Upper lobe of left lung (tissue), 6 donors: Measurements from ENCODE around the gene STC2. TPM values are rescaled to one million over a fixed set of nuclear protein-coding genes. Genes with fewer than 3 reads are reported as not detected.
A peak's percentile ranks its signal among the peaks of the same experiment; 100 is the strongest.

Experiments
- ATAC-seq, 2 donors: fragments of 200-7000 bp; cut with Tn5 transposase; one replicate each; pipeline ENCODE4 v1.9.1; 2022; ENCODE audit warnings: mild to moderate bottlenecking in 2 of 2, moderate library complexity in 2 of 2; ENCODE audit not compliant: low FRiP score in 2 of 2
- DNase-seq, 2 donors: peaks; one replicate each; pipeline ENCODE4 v3.0.0-alpha.2; 2019 to 2020
- H3K27ac ChIP-seq, 4 donors: fragments of 200-600 bp; sonication (generic); one replicate each; pipeline ENCODE4 v1.5.1; 2016 to 2019
- H3K27me3 ChIP-seq, 4 donors: fragments of 200-600 bp; sonication (generic); one replicate each; pipeline ENCODE4 v1.5.1; 2017 to 2019
- H3K36me3 ChIP-seq, 4 donors: fragments of 200-600 bp; sonication (generic); one replicate each; pipeline ENCODE4 v1.5.1; 2016 to 2019
- H3K4me1 ChIP-seq, 4 donors: fragments of 200-600 bp; sonication (generic); one replicate each; pipeline ENCODE4 v1.5.1; 2018 to 2019
- H3K4me3 ChIP-seq, 4 donors: fragments of 200-600 bp; sonication (generic); one replicate each; pipeline ENCODE4 v1.5.1; 2017 to 2019; ENCODE audit warnings: mild to moderate bottlenecking in 2 of 4, moderate library complexity in 1 of 4
- H3K9me3 ChIP-seq, 4 donors: fragments of 200-600 bp; sonication (generic); one replicate each; pipeline ENCODE4 v1.5.1; 2018 to 2019
- EP300 ChIP-seq, 4 donors: sonication (generic); formaldehyde crosslinking; IDR thresholded peaks; one replicate each; pipeline ENCODE4 v1.5.1; 2017; ENCODE audit warnings: antibody characterized with exemption in 4 of 4, control low read depth in 2 of 4
- POLR2A ChIP-seq, 4 donors: fragments of 450-650 bp; IDR thresholded peaks; one replicate each; pipeline ENCODE4 v1.5.1; 2016 to 2017; ENCODE audit warnings: antibody characterized with exemption in 4 of 4, mild to moderate bottlenecking in 2 of 4
- POLR2AphosphoS5 ChIP-seq, 2 donors: sonication (generic); formaldehyde crosslinking; IDR thresholded peaks; one replicate each; pipeline ENCODE4 v1.5.1; 2017; ENCODE audit warnings: antibody characterized with exemption in 2 of 2
- WGBS, 2 donors: methylation state at CpG; one replicate each; pipeline ENCODE4 v1.1.5; 2017 to 2018; 5-methylcytosine and 5-hydroxymethylcytosine counted together
- total RNA-seq, 6 donors: library from RNA; depleted of rRNA in 4 of 6; stranded (reverse); fragments of >200 nt in 4 of 6; gene quantifications; one replicate each; pipeline versions ENCODE4 v1.1.0 to v1.2.1, GENCODE V29; 2016 to 2021
- TF ChIP-seq, protein P1 (sequence below), 6 experiments: fragments of 450-650 bp in 4 of 6; fragments of 200-600 bp in 2 of 6; sonication (generic) in 2 of 6; IDR thresholded peaks; one replicate each; pipeline ENCODE4 v1.5.1; 2016 to 2019; ENCODE audit warnings: antibody characterized with exemption in 6 of 6
- donor health status: DM: no; HTN: no; CAD: no; lungs with moderate emphysema.
- donor health status: DM: no; HTN: yes; CAD: no; lungs with severe emphysema.

STC2 gene
- total RNA-seq, 6 donors from 2014 or later = 1.0 to 11.4 (median 6.2) TPM

DNA sequence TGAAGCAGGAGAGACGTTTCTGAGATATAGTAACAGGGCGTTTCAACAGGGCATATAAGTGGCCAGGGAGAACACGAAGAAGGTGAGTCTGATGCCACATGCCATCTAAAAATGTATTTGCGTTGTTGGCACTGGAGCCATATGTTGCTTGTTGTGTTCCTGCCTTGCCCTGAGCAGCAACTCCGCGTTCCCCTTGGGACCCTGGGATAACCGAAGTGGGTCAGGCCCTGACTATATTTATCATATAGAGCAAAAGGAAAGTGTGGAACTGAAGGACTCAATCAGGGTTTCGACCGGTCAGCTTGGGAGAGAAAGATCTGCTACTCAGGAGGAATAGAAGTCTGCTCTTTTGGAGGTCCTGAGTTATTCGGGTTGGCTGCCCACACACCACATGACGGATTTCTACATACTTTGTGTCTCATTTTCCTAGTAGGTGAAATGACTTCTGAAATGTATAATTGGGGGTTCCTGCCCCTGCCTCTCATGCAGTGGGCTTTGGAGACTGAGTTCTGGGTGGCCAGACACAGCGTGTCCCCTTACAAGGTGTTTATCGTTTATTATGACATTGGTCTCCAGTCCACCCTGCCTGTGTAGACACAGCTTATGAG is 3.0 kb downstream of the STC2 start:
- Histone ChIP-seq H3K9me3 (no peaks in the 10 kb centered on the region), H3K4me3 (no peak overlapping the region), H3K27me3 (peaks cover 0 to 28% (median 11%) of the 10 kb centered on the region in 4 donors), H3K36me3 (peaks cover 0 to 7% (median 0%) of the 10 kb centered on the region in 4 donors), H3K4me1 (peaks cover 50 to 74% (median 59%) of the 10 kb centered on the region in 4 donors), H3K27ac (peak overlapping the region; percentile 72 to 77 (median 74))
- ATAC-seq (no peak), DNase-seq (no peak)
- TF ChIP-seq EP300 (IDR thresholded peaks at IDR 0.05) = no peak
- TF ChIP-seq POLR2AphosphoS5 (IDR thresholded peaks at IDR 0.05) = no peak
- TF ChIP-seq, protein P1, sequence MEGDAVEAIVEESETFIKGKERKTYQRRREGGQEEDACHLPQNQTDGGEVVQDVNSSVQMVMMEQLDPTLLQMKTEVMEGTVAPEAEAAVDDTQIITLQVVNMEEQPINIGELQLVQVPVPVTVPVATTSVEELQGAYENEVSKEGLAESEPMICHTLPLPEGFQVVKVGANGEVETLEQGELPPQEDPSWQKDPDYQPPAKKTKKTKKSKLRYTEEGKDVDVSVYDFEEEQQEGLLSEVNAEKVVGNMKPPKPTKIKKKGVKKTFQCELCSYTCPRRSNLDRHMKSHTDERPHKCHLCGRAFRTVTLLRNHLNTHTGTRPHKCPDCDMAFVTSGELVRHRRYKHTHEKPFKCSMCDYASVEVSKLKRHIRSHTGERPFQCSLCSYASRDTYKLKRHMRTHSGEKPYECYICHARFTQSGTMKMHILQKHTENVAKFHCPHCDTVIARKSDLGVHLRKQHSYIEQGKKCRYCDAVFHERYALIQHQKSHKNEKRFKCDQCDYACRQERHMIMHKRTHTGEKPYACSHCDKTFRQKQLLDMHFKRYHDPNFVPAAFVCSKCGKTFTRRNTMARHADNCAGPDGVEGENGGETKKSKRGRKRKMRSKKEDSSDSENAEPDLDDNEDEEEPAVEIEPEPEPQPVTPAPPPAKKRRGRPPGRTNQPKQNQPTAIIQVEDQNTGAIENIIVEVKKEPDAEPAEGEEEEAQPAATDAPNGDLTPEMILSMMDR (IDR thresholded peaks at IDR 0.05) = no peak
- no peak for TF ChIP-seq POLR2A (IDR thresholded peaks at IDR 0.05)
- WGBS, 2 donors = 79 to 82% methylated on average over 13 of the region's 13 CpGs

DNA sequence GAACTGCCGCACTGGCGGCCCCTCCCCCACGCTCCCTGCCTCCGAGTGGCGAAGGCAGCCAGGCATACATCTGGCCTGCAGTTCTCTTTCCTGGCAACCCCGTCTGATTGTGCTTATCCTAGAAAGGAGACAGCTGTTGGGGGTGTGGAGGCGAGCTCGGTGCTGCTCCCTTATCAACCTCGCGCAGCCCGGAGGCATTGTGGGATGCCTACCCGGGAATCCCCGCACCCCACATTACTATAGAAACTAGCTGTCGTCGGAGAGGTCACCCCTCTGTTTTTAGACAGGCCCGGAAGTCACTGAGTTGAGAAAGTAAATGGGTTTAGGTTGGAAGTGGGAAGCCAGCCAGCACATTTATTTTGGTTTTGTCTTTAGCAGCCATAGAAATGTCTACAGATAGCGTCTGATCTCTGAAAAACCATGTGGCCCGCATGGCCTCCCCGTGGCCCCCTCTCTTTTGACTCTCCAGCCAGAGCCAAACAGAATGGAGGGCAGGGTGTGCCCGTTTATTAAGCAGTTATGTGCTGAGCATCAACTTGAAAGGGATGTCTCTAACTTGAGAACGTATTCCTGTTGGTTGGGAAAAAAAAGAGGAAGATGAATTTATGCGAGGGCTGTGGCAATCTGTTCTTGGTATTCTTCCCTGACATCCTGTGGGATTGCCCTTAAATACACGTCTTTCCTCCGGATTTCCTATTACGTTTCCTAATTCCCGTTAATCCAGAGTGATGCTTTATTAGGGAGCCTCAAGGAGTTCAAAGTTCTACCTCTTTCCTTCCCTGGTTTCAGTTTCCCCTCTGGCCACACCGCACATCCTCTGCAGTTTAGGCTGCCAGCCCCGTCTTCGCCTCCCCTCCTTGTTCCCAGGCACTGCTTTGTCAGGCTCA is 3.9 kb downstream of the STC2 start:
- Histone ChIP-seq H3K27me3 (peaks cover 0 to 21% (median 11%) of the 10 kb centered on the region in 4 donors), H3K36me3 (peaks cover 0 to 7% (median 0%) of the 10 kb centered on the region in 4 donors), H3K4me1 (peaks cover 43 to 72% (median 51%) of the 10 kb centered on the region in 4 donors), H3K4me3 (peak overlapping the region in 1 of 4 donors; percentile 15), H3K27ac (peak overlapping the region; percentile 72 to 84 (median 76)), H3K9me3 (no peaks in the 10 kb centered on the region)
- DNase-seq = peak; percentile 61 to 89
- WGBS, 2 donors = 32 to 36% methylated on average over 29 of the region's 29 CpGs
- ATAC-seq = peak; percentile 47 to 53
- TF ChIP-seq POLR2A (IDR thresholded peaks at IDR 0.05) (no peak), EP300 (IDR thresholded peaks at IDR 0.05) (peak; percentile 69 to 95 (median 86)), POLR2AphosphoS5 (IDR thresholded peaks at IDR 0.05) (peak; percentile 79 to 92)
- TF ChIP-seq, protein P1 (IDR thresholded peaks at IDR 0.05) = no peak

DNA sequence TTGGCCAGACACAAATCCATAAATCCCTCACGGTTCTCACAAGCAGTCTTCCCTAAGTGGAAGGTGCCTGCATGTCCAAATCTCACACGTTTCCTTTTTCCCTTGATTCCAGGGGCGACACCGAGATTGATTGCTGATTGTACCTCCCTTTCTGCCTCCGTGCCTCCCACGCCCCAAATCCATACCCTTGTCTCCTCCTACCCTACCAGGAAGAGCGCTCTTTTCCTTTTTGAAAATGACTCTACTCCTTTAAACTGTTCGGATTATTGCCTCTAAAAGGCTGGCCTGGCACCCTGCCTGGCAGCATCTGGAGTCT is 4.5 kb downstream of the STC2 start:
- peaks cover 0 to 21% (median 8%) of the 10 kb centered on the region in 4 donors for H3K27me3 ChIP-seq
- peak overlapping the region; percentile 72 to 84 (median 76) for H3K27ac ChIP-seq

DNA sequence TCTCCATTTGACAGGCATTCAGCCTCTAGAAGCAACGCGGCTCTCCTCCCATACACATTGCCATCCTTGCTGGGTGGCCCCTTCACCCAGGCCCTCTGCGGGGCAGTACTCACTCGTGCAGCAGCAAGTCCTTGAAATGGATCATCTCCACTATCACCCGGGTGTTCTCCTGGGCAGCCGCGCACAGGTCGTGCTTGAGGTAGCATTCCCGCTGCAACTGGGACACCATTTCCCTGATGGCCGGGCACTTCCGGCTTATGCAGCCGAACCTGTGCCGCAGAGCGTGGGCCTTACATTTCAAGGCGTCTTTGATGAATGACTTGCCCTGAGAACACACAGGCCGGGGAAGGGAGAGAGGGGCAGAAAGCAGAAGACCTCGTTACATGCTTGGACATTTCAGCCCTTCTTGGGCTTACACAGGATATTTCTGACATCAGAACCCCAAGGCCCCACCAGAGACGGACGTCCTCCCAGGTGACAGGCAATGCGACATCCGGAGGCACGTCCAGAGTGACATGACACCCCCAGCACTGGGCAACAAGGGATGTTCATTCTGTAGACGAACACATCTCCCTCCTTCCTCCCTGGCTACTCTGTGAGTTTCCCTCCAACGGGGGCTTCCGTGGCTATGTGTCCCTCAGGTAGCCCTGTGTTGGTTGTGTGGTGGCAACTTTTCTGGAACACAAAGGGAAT is 5.0 kb downstream of the STC2 start:
- Histone ChIP-seq H3K4me3 (no peak overlapping the region), H3K4me1 (peaks cover 32 to 62% (median 40%) of the 10 kb centered on the region in 4 donors), H3K27me3 (peaks cover 0 to 17% (median 8%) of the 10 kb centered on the region in 4 donors), H3K27ac (peak overlapping the region; percentile 72 to 84 (median 76)), H3K36me3 (peaks cover 0 to 7% (median 0%) of the 10 kb centered on the region in 4 donors), H3K9me3 (no peaks in the 10 kb centered on the region)
- DNase-seq (no peak), ATAC-seq (no peak)
- WGBS, 2 donors = 84 to 87% methylated on average over 17 to 25 of the region's 25 CpGs
- TF ChIP-seq POLR2A (IDR thresholded peaks at IDR 0.05) (no peak), EP300 (IDR thresholded peaks at IDR 0.05) (no peak), POLR2AphosphoS5 (IDR thresholded peaks at IDR 0.05) (no peak)
- TF ChIP-seq, protein P1 (IDR thresholded peaks at IDR 0.05) = no peak

More for the DNA sequence above, 4.5 kb downstream of the STC2 start:
- 29 to 46% methylated on average over 8 of the region's 8 CpGs for WGBS, 2 donors
- H3K4me3 ChIP-seq = peak overlapping the region in 1 of 4 donors; percentile 15
- TF ChIP-seq EP300 (IDR thresholded peaks at IDR 0.05) (no peak), POLR2A (IDR thresholded peaks at IDR 0.05) (no peak), POLR2AphosphoS5 (IDR thresholded peaks at IDR 0.05) (no peak)
- TF ChIP-seq, protein P1 (IDR thresholded peaks at IDR 0.05) = no peak
- no peak for ATAC-seq
- peaks cover 37 to 67% (median 45%) of the 10 kb centered on the region in 4 donors for H3K4me1 ChIP-seq
- peaks cover 0 to 7% (median 0%) of the 10 kb centered on the region in 4 donors for H3K36me3 ChIP-seq
- DNase-seq = no peak
- H3K9me3 ChIP-seq = no peaks in the 10 kb centered on the region
